ENCODE results near the gene CACNA1C.

Gene CACNA1C

DNA sequence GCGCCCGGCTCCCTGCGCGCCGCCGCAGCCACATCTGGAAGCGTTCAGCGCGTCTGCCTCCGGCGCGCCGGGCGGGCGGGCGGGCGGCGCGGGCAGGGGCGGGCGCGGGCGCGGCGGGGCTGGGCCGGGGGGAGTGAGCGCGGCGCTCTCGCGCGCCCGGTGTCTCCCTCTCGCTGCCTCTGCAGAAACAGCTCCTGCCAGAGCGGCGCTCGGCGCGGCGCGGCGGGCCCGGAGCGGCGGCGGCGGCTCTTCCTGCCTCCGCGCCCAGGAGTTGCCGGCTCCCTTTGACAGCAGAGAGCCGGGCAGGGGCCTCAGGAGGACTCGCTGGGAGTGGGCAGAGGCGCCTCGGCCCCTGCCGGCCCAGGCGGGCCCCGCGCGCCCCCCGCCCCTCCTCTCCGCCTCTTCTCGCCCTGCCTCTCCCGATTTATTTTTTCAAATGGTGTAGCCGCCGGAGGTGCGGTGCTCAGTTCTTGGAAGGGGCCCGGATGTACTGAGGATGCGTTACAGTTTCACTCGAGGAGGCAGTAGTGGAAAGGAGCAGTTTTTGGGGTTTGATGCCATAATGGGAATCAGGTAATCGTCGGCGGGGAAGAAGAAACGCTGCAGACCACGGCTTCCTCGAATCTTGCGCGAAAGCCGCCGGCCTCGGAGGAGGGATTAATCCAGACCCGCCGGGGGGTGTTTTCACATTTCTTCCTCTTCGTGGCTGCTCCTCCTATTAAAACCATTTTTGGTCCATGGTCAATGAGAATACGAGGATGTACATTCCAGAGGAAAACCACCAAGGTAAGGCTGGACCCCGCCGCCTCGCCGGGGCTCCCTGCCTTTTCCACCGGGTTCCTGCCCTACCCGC, at the start of gene CACNA1C:
TSS of gene CACNA1C (plus strand) at position 162 of the 853 bp plus-strand sequence. CDS start at position 738, 576 bp downstream.
- Histone ChIP-seq H3K4me1 (ENCODE audit: control insufficient read depth in 2 of 2, insufficient read depth in 2 of 2, low read length in 2 of 2) (peaks cover 0 to 8% of the 10 kb centered on the region in 2 donors), H3K9me3 (ENCODE audit: control insufficient read depth in 2 of 2, low read length in 2 of 2) (no peaks in the 10 kb centered on the region), H3K36me3 (ENCODE audit: control insufficient read depth in 2 of 2, insufficient read depth in 2 of 2, low read length in 2 of 2) (no peaks in the 10 kb centered on the region), H3K27me3 (ENCODE audit: control insufficient read depth in 2 of 2, insufficient read depth in 2 of 2, low read length in 2 of 2) (peaks cover 29 to 33% of the 10 kb centered on the region in 2 donors), H3K4me3 (ENCODE audit: low read length in 2 of 2) (peak within 1 kb of the TSS; percentile 62 to 63), H3K27ac (ENCODE audit: low read depth in 2 of 2, low read length in 2 of 2) (peak within 1 kb of the TSS in 1 of 2 donors; percentile 44), H3K9ac (ENCODE audit: low read depth in 1 of 2, low read length in 2 of 2) (peak within 1 kb of the TSS; percentile 44 to 48)

DNA sequence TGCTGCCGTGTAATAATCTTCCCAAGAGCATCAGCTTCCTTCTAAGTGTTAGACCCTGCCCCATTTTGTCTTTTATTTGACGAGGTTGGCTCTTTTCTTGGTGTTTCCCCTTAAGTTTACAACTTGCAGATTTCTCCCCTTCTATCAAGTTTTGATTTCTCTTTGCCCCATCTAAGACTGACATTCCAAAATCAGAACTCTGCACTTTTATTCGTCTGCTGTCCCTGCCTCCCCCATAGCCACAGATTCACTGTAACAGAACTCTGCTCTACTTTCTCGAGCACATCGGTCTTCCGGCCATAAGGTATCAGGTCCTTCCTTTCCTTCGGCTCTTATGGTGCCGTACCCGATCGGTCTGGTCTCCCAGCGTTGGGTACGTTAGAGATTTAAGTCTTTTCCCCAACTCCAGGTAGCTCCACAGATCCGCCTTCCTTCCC, 49.1 kb upstream of the CACNA1C start:
- peak overlapping the region; percentile 92 to 99 for H3K4me3 ChIP-seq (ENCODE audit: low read length in 2 of 2)
- H3K36me3 ChIP-seq (ENCODE audit: control insufficient read depth in 2 of 2, insufficient read depth in 2 of 2, low read length in 2 of 2) = no peaks in the 10 kb centered on the region
- no peaks in the 10 kb centered on the region for H3K9me3 ChIP-seq (ENCODE audit: control insufficient read depth in 2 of 2, low read length in 2 of 2)
- H3K9ac ChIP-seq (ENCODE audit: low read depth in 1 of 2, low read length in 2 of 2) = peak overlapping the region; percentile 95 to 98
- no peaks in the 10 kb centered on the region for H3K27me3 ChIP-seq (ENCODE audit: control insufficient read depth in 2 of 2, insufficient read depth in 2 of 2, low read length in 2 of 2)
- H3K4me1 ChIP-seq (ENCODE audit: control insufficient read depth in 2 of 2, insufficient read depth in 2 of 2, low read length in 2 of 2) = peaks cover 9 to 10% of the 10 kb centered on the region in 2 donors
- peak overlapping the region; percentile 89 to 93 for H3K27ac ChIP-seq (ENCODE audit: low read depth in 2 of 2, low read length in 2 of 2)

DNA sequence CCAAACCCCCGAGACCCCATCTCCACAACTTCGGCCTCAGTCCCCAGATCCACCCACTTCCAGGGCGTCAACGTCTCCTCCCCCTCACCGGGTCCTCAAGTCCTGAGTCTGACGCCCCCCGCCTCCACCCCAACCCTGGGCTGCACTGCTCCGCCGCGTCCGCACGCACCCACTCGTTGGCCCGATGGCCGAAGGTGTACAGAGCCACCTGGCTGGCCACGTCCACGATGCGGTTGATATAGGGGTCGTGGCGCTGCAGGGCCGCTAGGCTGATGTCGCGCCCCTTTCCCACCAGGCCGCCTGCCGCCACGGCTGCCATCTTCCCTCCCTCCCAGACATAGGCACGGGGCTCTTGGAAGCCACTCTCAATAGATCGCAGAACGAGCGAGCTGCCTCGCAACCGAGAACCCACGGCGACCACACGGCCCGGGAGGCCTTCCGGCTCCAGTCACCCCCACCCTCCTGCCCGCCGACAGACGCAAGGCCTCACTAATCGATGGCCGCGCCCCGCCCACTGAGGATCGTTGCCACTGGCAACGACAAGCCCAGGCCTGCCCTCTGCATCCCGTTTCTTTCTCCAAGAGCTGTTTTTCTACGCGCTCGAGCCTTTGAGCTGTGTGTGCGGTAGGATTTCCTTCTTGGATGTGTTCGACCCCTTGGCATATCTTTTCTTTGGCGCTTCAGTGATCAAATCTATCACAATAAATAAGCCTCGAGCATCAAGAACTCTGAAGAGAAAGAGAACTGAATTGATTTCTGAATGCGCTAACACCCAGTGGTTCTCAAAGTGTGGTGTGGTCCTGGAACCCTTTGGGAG, 48.5 kb upstream of the CACNA1C start, which contains the start of gene DCP1B:
TSS of gene DCP1B (minus strand) at position 345 of the 817 bp plus-strand sequence. CDS start at position 319, 26 bp downstream.
- H3K27ac ChIP-seq (ENCODE audit: low read depth in 2 of 2, low read length in 2 of 2) = peak within 1 kb of the TSS; percentile 89 to 93
- peak within 1 kb of the TSS; percentile 92 to 99 for H3K4me3 ChIP-seq (ENCODE audit: low read length in 2 of 2)
- H3K9ac ChIP-seq (ENCODE audit: low read depth in 1 of 2, low read length in 2 of 2) = peak within 1 kb of the TSS; percentile 95 to 98
- H3K27me3 ChIP-seq (ENCODE audit: control insufficient read depth in 2 of 2, insufficient read depth in 2 of 2, low read length in 2 of 2) = no peaks in the 10 kb centered on the region
- no peaks in the 10 kb centered on the region for H3K36me3 ChIP-seq (ENCODE audit: control insufficient read depth in 2 of 2, insufficient read depth in 2 of 2, low read length in 2 of 2)
- H3K4me1 ChIP-seq (ENCODE audit: control insufficient read depth in 2 of 2, insufficient read depth in 2 of 2, low read length in 2 of 2) = peaks cover 9 to 10% of the 10 kb centered on the region in 2 donors
- H3K9me3 ChIP-seq (ENCODE audit: control insufficient read depth in 2 of 2, low read length in 2 of 2) = no peaks in the 10 kb centered on the region

DNA sequence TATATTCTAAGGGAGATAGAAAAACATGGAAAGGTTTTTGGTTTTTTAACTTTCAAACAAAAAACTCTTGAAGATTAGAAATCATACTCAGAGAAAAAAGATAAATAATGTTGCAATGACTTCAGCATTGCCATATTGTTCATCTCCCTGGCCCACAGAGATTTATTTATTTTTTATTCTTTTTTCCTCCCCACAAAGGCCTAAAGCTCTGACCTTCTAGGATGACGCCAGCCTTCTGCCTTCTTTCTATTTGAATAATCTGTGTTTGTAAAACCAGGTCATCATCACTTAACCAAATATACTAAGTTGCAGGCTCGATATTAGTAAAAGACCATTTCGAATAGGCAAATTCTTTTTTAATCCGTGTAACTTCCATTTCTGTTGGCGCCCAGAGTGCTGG, 44.1 kb upstream of the CACNA1C start:
- H3K4me3 ChIP-seq (ENCODE audit: low read length in 2 of 2) = no peak overlapping the region
- no peaks in the 10 kb centered on the region for H3K36me3 ChIP-seq (ENCODE audit: control insufficient read depth in 2 of 2, insufficient read depth in 2 of 2, low read length in 2 of 2)
- no peaks in the 10 kb centered on the region for H3K9me3 ChIP-seq (ENCODE audit: control insufficient read depth in 2 of 2, low read length in 2 of 2)
- no peak overlapping the region for H3K9ac ChIP-seq (ENCODE audit: low read depth in 1 of 2, low read length in 2 of 2)
- H3K4me1 ChIP-seq (ENCODE audit: control insufficient read depth in 2 of 2, insufficient read depth in 2 of 2, low read length in 2 of 2) = peaks cover 0 to 4% of the 10 kb centered on the region in 2 donors
- H3K27me3 ChIP-seq (ENCODE audit: control insufficient read depth in 2 of 2, insufficient read depth in 2 of 2, low read length in 2 of 2) = no peaks in the 10 kb centered on the region
- no peak overlapping the region for H3K27ac ChIP-seq (ENCODE audit: low read depth in 2 of 2, low read length in 2 of 2)

DNA sequence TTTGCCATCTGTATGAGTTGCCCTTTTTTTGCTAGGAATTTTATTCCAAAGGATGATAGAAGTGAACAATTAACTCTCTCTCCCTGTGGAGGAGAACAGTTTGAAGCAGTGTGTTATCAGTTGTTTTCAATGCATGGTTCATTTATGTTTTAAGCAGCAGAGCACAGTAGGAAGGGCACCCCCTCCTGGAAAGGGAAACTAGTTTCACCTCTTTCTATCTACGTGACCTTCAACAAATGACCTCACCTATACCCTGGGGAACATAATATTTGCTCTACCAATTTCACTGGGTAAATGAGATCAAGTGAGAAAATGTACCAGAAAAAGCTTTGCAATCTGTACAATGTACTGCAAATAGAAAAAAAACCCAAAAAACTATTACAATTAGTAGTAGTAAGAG, 43.2 kb upstream of the CACNA1C start:
- H3K4me3 ChIP-seq (ENCODE audit: low read length in 2 of 2) = no peak overlapping the region
- H3K27me3 ChIP-seq (ENCODE audit: control insufficient read depth in 2 of 2, insufficient read depth in 2 of 2, low read length in 2 of 2) = no peaks in the 10 kb centered on the region
- H3K4me1 ChIP-seq (ENCODE audit: control insufficient read depth in 2 of 2, insufficient read depth in 2 of 2, low read length in 2 of 2) = peaks cover 0 to 2% of the 10 kb centered on the region in 2 donors
- no peak overlapping the region for H3K27ac ChIP-seq (ENCODE audit: low read depth in 2 of 2, low read length in 2 of 2)
- H3K36me3 ChIP-seq (ENCODE audit: control insufficient read depth in 2 of 2, insufficient read depth in 2 of 2, low read length in 2 of 2) = no peaks in the 10 kb centered on the region
- H3K9ac ChIP-seq (ENCODE audit: low read depth in 1 of 2, low read length in 2 of 2) = no peak overlapping the region
- no peaks in the 10 kb centered on the region for H3K9me3 ChIP-seq (ENCODE audit: control insufficient read depth in 2 of 2, low read length in 2 of 2)

DNA sequence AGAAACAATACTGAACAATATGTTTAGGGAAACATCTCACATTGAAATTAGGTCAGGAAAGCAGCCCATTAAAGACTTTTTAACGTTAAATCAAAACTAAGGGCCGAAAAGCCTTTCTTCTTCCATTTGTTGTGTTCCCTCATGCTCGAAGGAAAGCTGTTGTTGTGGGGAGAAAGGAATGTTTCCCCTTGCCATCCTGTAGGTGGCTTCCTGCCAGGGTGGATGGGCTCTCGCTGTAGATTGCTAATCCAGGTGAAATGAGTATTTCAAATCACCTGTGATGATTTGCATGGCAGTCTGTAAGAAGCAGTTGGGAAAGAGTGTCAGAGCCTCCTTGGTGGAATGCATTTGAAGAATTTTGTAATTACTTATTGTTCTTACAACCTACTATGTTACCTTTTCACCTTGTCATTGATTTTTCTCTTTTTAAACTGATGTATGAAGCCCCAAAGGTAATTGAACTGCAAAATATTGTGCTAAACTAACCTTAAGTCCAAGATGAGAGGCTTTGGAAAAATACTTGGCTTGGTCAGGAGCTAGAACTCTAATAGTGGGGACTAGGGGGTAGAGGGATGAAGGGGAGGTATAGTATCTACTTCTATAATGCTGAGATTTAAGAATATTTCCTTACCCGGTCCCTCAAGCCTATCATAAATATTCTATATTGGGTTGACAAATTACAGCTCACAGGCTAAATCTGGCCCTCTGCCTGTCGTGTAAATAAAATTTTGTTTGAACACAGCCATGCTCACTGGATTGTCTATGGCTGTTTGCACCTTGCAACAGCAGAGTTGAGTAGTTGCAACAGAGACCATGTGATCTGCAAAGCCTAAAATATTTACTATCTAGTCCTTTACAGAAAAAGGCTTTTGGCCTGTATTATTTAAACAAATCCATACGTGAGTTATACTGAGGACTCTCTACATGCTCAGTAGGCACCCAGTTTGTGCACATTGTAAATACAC, 40.9 kb upstream of the CACNA1C start:
- no peak overlapping the region for H3K9ac ChIP-seq (ENCODE audit: low read depth in 1 of 2, low read length in 2 of 2)
- no peaks in the 10 kb centered on the region for H3K4me1 ChIP-seq (ENCODE audit: control insufficient read depth in 2 of 2, insufficient read depth in 2 of 2, low read length in 2 of 2)
- no peaks in the 10 kb centered on the region for H3K9me3 ChIP-seq (ENCODE audit: control insufficient read depth in 2 of 2, low read length in 2 of 2)
- no peaks in the 10 kb centered on the region for H3K27me3 ChIP-seq (ENCODE audit: control insufficient read depth in 2 of 2, insufficient read depth in 2 of 2, low read length in 2 of 2)
- H3K36me3 ChIP-seq (ENCODE audit: control insufficient read depth in 2 of 2, insufficient read depth in 2 of 2, low read length in 2 of 2) = no peaks in the 10 kb centered on the region
- H3K4me3 ChIP-seq (ENCODE audit: low read length in 2 of 2) = no peak overlapping the region
- H3K27ac ChIP-seq (ENCODE audit: low read depth in 2 of 2, low read length in 2 of 2) = no peak overlapping the region

DNA sequence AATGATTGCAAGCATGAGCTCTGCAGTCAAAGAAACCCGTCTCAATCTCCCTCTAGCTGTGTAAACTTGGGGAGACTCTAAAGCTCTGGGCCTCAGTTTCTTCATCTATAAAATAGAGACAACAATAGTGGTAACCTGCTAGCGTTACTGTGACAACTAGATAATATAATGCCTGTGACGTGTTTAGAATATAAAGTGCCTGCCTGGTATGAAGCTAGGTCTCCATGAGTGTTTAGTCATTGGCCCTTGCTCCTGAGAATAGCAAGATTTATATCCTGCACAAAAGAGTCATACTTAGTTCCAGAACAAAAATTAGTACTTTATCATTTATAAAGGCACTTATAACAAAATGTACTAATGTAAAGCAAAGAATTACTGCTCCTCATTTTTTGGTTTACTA, 39.7 kb upstream of the CACNA1C start:
- Histone ChIP-seq H3K9me3 (ENCODE audit: control insufficient read depth in 2 of 2, low read length in 2 of 2) (no peaks in the 10 kb centered on the region), H3K9ac (ENCODE audit: low read depth in 1 of 2, low read length in 2 of 2) (no peak overlapping the region), H3K4me1 (ENCODE audit: control insufficient read depth in 2 of 2, insufficient read depth in 2 of 2, low read length in 2 of 2) (no peaks in the 10 kb centered on the region), H3K4me3 (ENCODE audit: low read length in 2 of 2) (no peak overlapping the region), H3K36me3 (ENCODE audit: control insufficient read depth in 2 of 2, insufficient read depth in 2 of 2, low read length in 2 of 2) (no peaks in the 10 kb centered on the region), H3K27me3 (ENCODE audit: control insufficient read depth in 2 of 2, insufficient read depth in 2 of 2, low read length in 2 of 2) (no peaks in the 10 kb centered on the region), H3K27ac (ENCODE audit: low read depth in 2 of 2, low read length in 2 of 2) (no peak overlapping the region)

DNA sequence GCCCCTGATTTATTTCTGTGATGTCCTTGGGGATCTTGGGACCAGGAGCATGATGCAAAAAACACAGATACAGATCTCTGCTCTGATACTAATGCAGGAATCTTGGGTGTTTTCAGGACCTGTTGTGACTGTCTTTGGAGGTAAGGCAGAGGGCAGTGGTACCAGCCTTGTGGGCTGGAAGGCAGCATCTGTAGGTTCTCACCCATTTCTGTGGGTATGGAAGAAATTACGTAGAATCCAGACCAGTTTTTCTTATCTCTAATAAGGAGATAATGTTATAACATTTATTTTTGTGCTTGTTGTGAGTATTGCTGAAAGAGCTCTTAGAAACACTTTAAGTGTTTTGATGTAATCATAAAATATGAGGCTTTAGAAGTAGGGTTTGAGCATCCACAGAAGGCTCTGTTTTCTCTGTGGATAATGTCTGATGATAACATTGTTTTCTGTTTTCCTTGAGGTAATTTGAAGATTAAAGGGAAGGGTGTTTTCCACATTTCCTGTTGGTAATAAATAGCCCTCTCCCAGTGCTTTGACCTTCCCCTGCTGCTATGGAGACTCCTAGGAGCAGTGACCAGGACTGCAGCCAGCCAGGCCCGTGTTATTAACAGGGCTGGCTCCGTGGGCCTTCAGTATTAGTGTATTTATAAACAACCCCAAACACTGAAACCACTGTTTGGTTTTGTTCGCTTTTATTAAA, 39.1 kb upstream of the CACNA1C start:
- Histone ChIP-seq H3K27ac (ENCODE audit: low read depth in 2 of 2, low read length in 2 of 2) (no peak overlapping the region), H3K9me3 (ENCODE audit: control insufficient read depth in 2 of 2, low read length in 2 of 2) (no peaks in the 10 kb centered on the region), H3K4me3 (ENCODE audit: low read length in 2 of 2) (no peak overlapping the region)

DNA sequence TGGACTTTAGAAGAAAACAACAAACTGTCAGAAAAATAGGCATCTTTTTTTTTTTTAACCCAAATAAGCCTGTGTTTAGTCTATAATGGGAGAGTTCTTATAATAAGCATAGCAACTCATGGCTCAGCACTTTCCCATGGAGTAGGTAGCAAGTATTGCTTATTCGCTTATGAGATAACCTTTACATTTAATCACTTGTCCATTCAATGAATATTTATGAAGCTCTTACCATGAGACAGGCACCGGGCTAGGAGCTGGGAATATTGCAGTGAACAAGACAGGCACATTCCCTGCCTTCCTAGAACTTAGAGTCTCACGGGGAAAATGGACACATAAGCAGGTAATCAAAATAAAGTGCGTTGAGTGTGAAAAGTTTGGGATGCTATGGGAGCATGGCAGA, 38.6 kb upstream of the CACNA1C start:
- Histone ChIP-seq H3K9me3 (ENCODE audit: control insufficient read depth in 2 of 2, low read length in 2 of 2) (no peaks in the 10 kb centered on the region), H3K9ac (ENCODE audit: low read depth in 1 of 2, low read length in 2 of 2) (no peak overlapping the region), H3K36me3 (ENCODE audit: control insufficient read depth in 2 of 2, insufficient read depth in 2 of 2, low read length in 2 of 2) (no peaks in the 10 kb centered on the region), H3K27ac (ENCODE audit: low read depth in 2 of 2, low read length in 2 of 2) (peak overlapping the region in 1 of 2 donors; percentile 0), H3K4me1 (ENCODE audit: control insufficient read depth in 2 of 2, insufficient read depth in 2 of 2, low read length in 2 of 2) (no peaks in the 10 kb centered on the region), H3K27me3 (ENCODE audit: control insufficient read depth in 2 of 2, insufficient read depth in 2 of 2, low read length in 2 of 2) (no peaks in the 10 kb centered on the region), H3K4me3 (ENCODE audit: low read length in 2 of 2) (no peak overlapping the region)

More for the DNA sequence above, 39.1 kb upstream of the CACNA1C start:
- Histone ChIP-seq H3K36me3 (ENCODE audit: control insufficient read depth in 2 of 2, insufficient read depth in 2 of 2, low read length in 2 of 2) (no peaks in the 10 kb centered on the region), H3K4me1 (ENCODE audit: control insufficient read depth in 2 of 2, insufficient read depth in 2 of 2, low read length in 2 of 2) (no peaks in the 10 kb centered on the region), H3K9ac (ENCODE audit: low read depth in 1 of 2, low read length in 2 of 2) (no peak overlapping the region), H3K27me3 (ENCODE audit: control insufficient read depth in 2 of 2, insufficient read depth in 2 of 2, low read length in 2 of 2) (no peaks in the 10 kb centered on the region)
